GM18526 (cell line): ENCODE measurements around the gene IQSEC1.

Source experiments
- POLR2A ChIP-seq: IDR thresholded peaks from 3 replicates; pipeline ENCODE4 v1.6.1; 2011; ENCODE audit not compliant: insufficient read length; ENCODE audit errors: extremely low read depth

IQSEC1 gene

DNA sequence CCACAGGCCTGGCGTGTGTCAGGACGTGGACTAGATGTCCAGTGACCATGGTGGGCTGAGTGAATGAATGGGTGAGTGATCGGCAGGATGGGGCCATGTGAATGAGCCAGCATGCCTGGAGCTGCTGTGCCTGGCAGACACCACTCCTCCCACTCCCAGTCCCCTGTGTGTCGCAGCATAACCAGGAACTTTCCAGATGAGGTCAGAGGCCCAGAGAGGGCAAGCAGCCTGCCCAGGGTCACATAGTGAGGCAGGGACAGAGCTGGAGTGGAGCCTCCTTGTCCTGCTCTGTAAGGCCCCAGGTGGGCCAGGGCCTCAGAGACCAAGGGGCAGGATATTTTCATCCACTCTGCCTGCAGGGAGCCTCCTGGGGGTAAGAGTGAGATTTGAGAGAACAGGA is 6.4 kb downstream of the IQSEC1 start:
- TF ChIP-seq POLR2A: no peak

DNA sequence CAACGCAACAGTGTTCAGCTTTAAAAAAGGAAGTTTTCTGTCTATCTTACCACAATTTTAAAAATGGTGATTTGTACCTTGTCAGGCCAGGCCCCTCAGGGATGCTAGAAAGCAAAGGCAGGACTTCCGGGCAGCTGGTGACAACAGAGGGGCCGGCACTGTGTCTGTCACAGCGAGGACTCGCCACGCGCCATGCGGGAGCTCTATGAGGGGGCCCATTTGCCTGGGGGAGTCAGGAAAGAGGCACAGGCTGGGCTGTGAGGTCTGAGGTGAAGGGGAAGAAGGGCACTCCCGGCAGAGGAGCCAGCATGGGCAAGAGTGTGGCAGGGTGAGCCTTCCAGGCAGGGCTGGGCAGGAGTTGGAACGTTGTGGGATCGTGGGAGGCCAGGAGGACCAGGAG is 7.0 kb downstream of the IQSEC1 start:
- TF ChIP-seq POLR2A: no peak

GRCh38 chr3:13065727-13066126 is 7.5 kb downstream of the IQSEC1 start:
- no peak for TF ChIP-seq POLR2A

- no peak for TF ChIP-seq POLR2A
Measured at GRCh38 chr3:13064964-13065363, 8.3 kb downstream of the IQSEC1 start.

DNA sequence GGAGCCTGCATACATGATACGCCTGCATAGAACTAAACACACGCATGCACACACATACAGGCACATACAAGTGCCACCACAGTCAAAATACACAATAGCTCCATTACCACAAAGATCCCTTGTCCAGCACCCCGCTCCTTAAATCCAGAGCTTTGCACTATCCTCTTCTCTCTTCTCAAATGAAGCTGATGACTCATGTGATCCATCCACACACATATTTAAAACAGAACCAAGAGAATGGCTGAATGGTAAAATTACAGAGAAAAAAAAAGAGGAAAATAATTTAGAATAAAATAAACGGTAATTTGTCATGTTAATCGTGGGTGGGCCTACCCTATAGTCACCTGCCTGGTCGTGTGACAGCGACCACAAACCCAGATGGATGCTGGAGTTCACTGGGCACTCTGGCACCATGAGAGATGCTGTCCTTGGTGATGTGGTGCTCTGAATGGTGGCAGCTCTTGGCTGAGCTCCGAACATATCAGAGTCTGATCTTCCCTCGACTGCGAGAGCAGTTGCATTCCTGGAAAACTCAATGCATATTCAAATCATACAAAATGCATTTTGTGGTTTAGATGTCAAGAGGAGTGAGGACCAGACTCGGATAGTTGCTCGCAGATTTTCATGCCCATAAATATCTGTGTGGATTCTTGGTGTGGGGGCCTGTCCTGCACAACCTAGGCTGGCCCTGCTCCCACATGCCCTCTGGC is 8.9 kb downstream of the IQSEC1 start:
- no peak for TF ChIP-seq POLR2A

GRCh38 chr3:13063225-13063624 is 10.0 kb downstream of the IQSEC1 start:
- no peak for TF ChIP-seq POLR2A

- no peak for TF ChIP-seq POLR2A
Measured at GRCh38 chr3:13062647-13063046, 10.6 kb downstream of the IQSEC1 start.

- TF ChIP-seq POLR2A: no peak
Measured at GRCh38 chr3:13060341-13060910, 12.8 kb downstream of the IQSEC1 start.

GRCh38 chr3:13058346-13059120 is 14.7 kb downstream of the IQSEC1 start:
- no peak for TF ChIP-seq POLR2A

DNA sequence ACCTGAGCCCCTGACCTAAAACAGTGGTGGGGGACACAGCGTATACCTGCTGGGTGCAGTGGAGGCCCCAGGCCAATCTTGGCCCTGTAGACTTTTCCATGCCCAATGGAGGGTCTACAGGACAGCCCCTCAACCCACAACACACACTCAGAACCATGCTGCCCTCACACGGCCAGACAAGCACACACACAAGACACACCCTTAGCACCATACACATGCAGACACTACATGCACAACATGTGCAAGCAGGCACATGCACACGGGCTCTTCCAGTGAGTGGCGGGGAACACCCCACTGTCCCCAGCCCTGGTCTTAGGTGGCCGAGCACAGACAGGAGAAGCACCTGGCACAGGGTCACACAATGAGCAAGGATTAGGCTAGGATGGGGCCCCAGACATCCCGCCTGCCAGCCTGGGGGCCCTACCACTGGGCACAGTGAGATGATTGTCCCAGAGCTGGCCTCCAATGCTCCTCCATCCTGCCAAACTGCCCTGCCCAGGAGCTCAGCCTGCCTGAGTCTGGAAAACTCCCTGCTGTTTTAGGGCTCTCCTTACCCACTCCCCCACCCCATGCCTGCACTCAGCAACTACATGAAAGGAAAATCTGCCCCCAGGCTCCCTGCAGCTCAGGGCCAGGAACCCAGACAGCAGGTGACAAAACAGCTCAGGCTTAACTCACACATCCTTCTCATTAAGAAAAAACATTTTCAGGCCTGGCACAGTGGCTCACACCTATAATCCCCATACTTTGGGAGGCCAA is 15.8 kb downstream of the IQSEC1 start:
- TF ChIP-seq POLR2A: no peak

- TF ChIP-seq POLR2A: no peak
Measured at GRCh38 chr3:13055634-13056033, 17.6 kb downstream of the IQSEC1 start.

- no peak for TF ChIP-seq POLR2A
Measured at GRCh38 chr3:13054341-13055285, 18.6 kb downstream of the IQSEC1 start.

- no peak for TF ChIP-seq POLR2A
Measured at GRCh38 chr3:13053893-13054292, 19.3 kb downstream of the IQSEC1 start.

DNA sequence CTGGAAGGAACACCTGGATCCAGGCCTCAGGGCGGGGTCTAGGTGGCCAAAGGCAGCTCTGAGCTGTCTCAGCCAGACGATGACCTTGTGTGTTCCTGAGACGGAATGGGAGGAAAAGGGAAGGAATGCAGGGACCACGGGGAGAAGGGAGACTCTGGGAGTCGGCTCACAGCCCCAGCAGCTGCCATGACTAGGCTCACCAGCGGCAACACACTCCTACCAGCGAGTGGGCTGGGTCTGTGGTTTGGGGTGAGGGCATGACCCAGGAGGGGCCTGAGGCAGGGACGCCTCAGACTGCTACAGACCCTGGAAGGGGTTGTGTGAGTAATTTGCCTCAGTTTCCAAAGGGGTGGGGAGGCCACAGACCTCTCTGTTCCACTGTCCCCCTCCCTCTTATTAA is 19.8 kb downstream of the IQSEC1 start:
- TF ChIP-seq POLR2A: no peak
